ENCODE results near the gene CACUL1.
"Not testable (repeated sequence)": the region's sequence is repeated elsewhere in the genome, so short reads cannot be mapped to it uniquely, and the experiment has no call there.

The CACUL1 gene

DNA sequence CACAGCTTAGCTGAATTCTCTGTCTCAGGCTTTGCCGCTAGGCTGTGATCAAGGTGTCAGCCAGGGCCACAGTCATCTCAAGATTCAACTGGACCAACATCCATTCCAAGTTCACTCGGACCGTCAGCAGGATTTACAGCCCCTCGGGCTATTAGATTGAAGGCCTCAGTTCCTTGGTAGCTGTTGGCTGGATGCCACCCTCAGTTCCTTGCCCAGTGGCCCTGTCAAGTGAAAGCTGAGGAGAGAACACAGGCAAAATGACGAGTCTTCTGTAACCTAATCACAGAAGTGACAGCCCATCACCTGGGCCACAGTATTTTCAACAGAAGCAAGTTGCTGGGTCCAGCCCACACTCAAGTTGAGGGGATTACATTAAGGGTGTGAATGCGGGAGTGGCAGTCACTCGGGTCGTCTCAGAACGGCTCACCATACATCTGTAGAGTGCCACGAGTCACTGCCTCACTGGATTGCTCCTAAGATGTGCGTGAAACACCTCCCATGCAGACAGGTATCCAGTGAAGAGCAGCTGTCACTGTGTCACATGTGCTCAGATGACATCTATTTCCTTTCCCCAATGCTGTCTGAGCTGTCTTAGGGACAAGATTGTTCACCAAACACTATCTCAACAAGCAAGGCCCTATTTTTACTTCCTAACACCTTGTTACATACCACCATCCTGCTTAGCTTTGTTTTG, 80.4 kb downstream of the CACUL1 start:
- in situ Hi-C loops (cut with HindIII; ENCODE audit: low pct_ligation_motif_present, low sequenced_read_pairs): no loop called here
- Histone ChIP-seq H3K27ac (no peak overlapping the region), H3K4me3 (ENCODE audit: low read depth, low read length) (no peak overlapping the region), H3K27me3 (replicated peaks) (no peaks in the 10 kb centered on the region), H3K36me3 (replicated peaks) (peaks cover 2% of the 10 kb centered on the region)
- TF ChIP-seq, protein P1, sequence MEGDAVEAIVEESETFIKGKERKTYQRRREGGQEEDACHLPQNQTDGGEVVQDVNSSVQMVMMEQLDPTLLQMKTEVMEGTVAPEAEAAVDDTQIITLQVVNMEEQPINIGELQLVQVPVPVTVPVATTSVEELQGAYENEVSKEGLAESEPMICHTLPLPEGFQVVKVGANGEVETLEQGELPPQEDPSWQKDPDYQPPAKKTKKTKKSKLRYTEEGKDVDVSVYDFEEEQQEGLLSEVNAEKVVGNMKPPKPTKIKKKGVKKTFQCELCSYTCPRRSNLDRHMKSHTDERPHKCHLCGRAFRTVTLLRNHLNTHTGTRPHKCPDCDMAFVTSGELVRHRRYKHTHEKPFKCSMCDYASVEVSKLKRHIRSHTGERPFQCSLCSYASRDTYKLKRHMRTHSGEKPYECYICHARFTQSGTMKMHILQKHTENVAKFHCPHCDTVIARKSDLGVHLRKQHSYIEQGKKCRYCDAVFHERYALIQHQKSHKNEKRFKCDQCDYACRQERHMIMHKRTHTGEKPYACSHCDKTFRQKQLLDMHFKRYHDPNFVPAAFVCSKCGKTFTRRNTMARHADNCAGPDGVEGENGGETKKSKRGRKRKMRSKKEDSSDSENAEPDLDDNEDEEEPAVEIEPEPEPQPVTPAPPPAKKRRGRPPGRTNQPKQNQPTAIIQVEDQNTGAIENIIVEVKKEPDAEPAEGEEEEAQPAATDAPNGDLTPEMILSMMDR (IDR thresholded peaks at IDR 0.05; ENCODE audit: low read depth, low read length, missing control alignments): no peak
- no peak for DNase-seq

DNA sequence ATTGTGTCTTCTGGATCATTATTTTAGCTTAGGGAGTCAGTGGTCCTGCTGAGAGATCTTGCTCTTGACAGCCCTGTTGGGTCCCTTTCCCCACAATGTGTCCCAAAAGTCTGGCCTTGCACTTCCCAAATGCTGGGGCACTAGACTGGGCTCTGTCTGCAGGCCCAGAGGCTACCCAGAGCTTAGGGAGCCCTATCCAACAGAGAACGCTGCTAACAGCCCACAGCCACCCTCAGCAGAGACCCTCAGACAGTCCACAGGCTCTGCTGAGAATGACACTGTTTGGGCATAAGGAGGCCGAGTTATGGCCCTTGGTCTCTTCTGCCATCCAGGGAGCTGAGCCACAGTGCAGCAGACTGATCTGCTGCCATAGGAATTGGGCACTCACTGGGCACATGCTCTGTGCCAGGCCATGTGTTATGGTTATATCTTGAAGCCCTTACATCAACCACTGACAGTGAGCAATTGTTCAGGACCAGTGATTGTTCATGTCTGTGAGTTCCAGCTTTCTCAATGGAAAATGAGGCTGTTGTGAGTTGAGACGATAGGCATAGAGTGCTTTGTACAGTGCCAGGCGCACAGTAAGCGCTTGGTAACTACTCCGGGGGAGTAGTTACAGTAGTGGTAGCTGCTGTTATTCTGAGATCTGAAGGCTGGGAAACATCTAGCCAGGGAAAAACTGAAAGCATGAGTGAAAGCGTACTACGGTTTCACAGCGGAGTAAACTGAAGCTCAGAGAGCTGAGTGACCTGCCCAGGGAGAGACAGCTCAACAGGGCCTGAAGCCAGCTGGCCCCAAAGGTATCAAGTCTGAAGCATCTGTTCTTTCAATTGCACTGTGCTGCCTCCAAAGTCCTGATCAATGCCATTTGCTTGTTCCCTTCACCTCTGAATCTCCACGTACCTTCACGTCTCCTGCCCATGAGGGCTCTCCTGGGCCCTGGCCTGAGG, 81.7 kb downstream of the CACUL1 start:
- Histone ChIP-seq H3K27me3 (replicated peaks) (no peaks in the 10 kb centered on the region), H3K36me3 (replicated peaks) (peaks cover 2% of the 10 kb centered on the region), H3K27ac (no peak overlapping the region), H3K4me3 (ENCODE audit: low read depth, low read length) (no peak overlapping the region)
- in situ Hi-C loops (cut with HindIII; ENCODE audit: low pct_ligation_motif_present, low sequenced_read_pairs): no loop called here
- TF ChIP-seq, protein P1 (IDR thresholded peaks at IDR 0.05; ENCODE audit: low read depth, low read length, missing control alignments): no peak
- DNase-seq: no peak

DNA sequence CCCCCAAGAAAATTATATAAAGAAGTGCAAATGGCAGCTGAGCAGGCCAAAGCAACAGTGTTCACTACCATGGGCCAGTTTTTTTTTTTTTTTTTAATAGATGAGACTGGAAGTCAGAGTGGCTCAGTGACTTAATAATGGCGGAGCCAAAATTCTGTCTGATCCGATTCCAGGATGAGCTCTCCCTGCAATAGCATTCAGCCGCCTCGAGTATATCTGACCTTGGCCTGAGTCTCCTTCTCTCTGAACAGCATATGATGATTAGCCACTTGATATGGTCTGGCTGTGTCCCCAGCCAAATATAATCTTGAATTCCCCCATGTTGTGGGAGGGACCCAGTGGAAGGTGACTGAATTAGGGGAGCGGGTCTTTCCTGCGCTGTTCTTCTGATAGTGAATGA, 82.6 kb downstream of the CACUL1 start:
- Histone ChIP-seq H3K36me3 (replicated peaks) (peaks cover 2% of the 10 kb centered on the region), H3K27me3 (replicated peaks) (no peaks in the 10 kb centered on the region), H3K4me3 (ENCODE audit: low read depth, low read length) (no peak overlapping the region), H3K27ac (no peak overlapping the region)
- no peak for DNase-seq
- TF ChIP-seq, protein P1 (IDR thresholded peaks at IDR 0.05; ENCODE audit: low read depth, low read length, missing control alignments): no peak
- in situ Hi-C loops (cut with HindIII; ENCODE audit: low pct_ligation_motif_present, low sequenced_read_pairs): no loop called here

DNA sequence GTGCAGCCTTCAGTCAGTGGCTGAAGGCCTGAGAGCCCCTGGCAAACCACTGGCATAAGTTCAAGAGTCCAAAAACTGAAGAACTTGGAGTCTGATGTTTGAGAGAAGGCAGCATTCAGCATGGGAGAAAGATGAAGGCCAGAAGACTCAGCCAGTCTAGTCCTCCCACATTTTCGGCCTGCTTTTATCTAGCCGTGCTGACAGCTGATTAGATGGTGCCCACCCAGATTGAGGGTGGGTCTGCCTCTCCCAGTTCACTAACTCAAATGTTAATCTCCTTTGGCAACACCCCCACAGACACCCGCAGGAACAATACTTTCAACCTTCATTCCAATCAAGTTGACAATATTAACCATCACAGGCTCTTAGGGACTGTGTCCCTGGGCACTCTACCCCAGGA, 83.5 kb downstream of the CACUL1 start:
- H3K4me3 ChIP-seq (ENCODE audit: low read depth, low read length); H3K27ac ChIP-seq; DNase-seq; H3K36me3 ChIP-seq (replicated peaks); in situ Hi-C loops (cut with HindIII; ENCODE audit: low pct_ligation_motif_present, low sequenced_read_pairs); H3K27me3 ChIP-seq (replicated peaks): not testable (repeated sequence)

DNA sequence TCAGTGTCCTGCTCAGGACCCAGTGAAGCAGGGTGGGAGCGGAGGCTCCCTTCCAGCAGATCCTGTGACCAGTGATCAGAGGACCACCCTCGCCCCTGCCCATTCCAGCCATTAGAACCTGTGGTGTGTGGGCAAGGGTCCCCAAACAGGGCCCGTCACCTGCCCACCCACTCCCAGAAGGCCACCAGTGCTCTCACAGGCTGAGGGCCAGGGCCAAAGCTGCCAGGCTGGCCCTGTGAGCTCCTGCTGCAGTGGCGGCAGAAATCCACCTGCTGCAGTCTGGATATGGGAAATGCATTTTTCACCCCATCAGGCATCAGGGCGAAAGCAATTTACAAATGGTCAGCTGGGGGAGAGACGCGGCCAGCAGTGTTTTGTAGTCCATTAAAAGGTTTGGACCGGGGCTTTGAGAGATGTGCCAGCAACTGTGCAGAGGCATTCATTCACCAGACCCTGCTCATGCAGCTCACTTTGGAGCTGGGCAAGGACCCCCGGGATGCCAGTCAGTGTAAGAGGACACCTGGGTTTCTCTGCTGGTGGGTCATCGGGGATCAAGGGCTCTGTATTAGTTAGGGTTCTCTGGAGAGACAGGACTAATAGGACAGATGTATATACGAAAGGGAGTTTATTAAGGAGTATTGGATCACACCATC, 84.2 kb downstream of the CACUL1 start:
- TF ChIP-seq, protein P1 (IDR thresholded peaks at IDR 0.05; ENCODE audit: low read depth, low read length, missing control alignments): no peak
- no peak for DNase-seq

DNA sequence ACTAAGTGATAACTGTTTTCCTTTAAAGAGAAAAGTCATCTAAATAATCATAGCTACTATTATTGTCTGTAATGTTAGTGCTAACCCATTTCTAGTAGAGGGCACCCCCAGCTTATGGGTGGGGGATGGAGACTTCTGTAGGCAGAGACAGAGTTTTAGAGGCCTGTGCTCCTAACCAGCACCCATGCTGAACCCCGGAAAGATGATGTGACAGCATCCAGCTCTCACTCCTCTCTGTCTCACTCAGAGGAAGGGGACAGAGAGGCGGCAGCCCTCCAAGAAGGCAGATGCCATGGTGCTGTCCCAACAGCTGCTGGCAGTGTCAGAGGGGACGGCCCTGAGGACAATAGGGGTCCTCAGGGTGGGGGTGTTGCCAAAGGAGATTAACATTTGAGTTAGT, 84.9 kb downstream of the CACUL1 start:
- Histone ChIP-seq H3K27ac (no peak overlapping the region), H3K4me3 (ENCODE audit: low read depth, low read length) (no peak overlapping the region), H3K36me3 (replicated peaks) (peaks cover 2% of the 10 kb centered on the region), H3K27me3 (replicated peaks) (no peaks in the 10 kb centered on the region)
- in situ Hi-C loops (cut with HindIII; ENCODE audit: low pct_ligation_motif_present, low sequenced_read_pairs): no loop called here
- no peak for DNase-seq
- TF ChIP-seq, protein P1 (IDR thresholded peaks at IDR 0.05; ENCODE audit: low read depth, low read length, missing control alignments): no peak

More for the DNA sequence above, 84.2 kb downstream of the CACUL1 start:
- H3K27me3 ChIP-seq (replicated peaks): no peaks in the 10 kb centered on the region
- peaks cover 2% of the 10 kb centered on the region for H3K36me3 ChIP-seq (replicated peaks)
- H3K27ac ChIP-seq: no peak overlapping the region
- in situ Hi-C loops (cut with HindIII; ENCODE audit: low pct_ligation_motif_present, low sequenced_read_pairs): no loop called here
- no peak overlapping the region for H3K4me3 ChIP-seq (ENCODE audit: low read depth, low read length)
